Breast epithelium (tissue), 3 donors: ENCODE results near the gene MTHFR.

ENCODE experiments used
- POLR2A ChIP-seq: fragments of 450-650 bp; IDR thresholded peaks from one replicate; pipeline ENCODE4 v1.6.1; 2016; ENCODE audit warnings: antibody characterized with exemption, mild to moderate bottlenecking, moderate library complexity
- TF ChIP-seq, protein P1 (sequence below), 3 donors: fragments of 450-650 bp; IDR thresholded peaks; one replicate each; pipeline ENCODE4 v1.5.1; 2016 to 2017; ENCODE audit warnings: antibody characterized with exemption in 3 of 3, mild to moderate bottlenecking in 3 of 3, moderate library complexity in 3 of 3

DNA sequence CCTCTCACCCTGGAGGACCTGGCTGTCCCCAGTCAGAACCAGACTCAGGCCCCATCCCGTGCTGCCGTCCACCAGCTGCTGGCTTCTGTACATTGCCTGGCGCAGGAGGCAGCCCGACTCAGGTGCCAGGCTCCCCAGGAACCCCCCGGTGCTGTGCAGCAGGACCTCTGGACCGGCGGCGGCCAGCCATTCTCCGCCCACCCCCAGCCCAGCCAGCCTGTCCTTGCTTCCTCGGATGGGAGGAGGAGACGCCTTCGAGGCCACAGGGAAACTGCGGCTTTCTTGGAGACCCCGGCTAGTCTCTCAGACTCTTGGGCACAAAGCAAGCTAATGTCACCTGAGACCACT lies 39.4 kb downstream of the MTHFR start:
- no peak for TF ChIP-seq POLR2A
- TF ChIP-seq, protein P1, sequence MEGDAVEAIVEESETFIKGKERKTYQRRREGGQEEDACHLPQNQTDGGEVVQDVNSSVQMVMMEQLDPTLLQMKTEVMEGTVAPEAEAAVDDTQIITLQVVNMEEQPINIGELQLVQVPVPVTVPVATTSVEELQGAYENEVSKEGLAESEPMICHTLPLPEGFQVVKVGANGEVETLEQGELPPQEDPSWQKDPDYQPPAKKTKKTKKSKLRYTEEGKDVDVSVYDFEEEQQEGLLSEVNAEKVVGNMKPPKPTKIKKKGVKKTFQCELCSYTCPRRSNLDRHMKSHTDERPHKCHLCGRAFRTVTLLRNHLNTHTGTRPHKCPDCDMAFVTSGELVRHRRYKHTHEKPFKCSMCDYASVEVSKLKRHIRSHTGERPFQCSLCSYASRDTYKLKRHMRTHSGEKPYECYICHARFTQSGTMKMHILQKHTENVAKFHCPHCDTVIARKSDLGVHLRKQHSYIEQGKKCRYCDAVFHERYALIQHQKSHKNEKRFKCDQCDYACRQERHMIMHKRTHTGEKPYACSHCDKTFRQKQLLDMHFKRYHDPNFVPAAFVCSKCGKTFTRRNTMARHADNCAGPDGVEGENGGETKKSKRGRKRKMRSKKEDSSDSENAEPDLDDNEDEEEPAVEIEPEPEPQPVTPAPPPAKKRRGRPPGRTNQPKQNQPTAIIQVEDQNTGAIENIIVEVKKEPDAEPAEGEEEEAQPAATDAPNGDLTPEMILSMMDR (IDR thresholded peaks at IDR 0.05), result no peak
